HG03469 (cell line): ENCODE measurements around the gene HIPK1.
"Not testable (repeated sequence)": the region's sequence is repeated elsewhere in the genome, so short reads cannot be mapped to it uniquely, and the experiment has no call there.

Source experiments
- ATAC-seq: cut with Tn5 transposase; IDR thresholded peaks from one replicate; pipeline ENCODE4 v1.9.1; 2021; ENCODE audit warnings: mild to moderate bottlenecking, moderate library complexity, moderate number of reproducible peaks; ENCODE audit not compliant: unreplicated experiment

Gene HIPK1

GRCh38 chr1:113980110-113980509 lies 51.0 kb downstream of the HIPK1 start:
- ATAC-seq, result no peak

GRCh38 chr1:113981962-113982931 lies 53.1 kb downstream of the HIPK1 start:
- ATAC-seq, result no peak

GRCh38 chr1:113982949-113983348 lies 53.8 kb downstream of the HIPK1 start:
- ATAC-seq, result no peak

GRCh38 chr1:113983391-113983790 lies 54.3 kb downstream of the HIPK1 start:
- ATAC-seq, result no peak

- no peak for ATAC-seq
Measured at GRCh38 chr1:113983826-113984225, 54.7 kb downstream of the HIPK1 start.

- no peak for ATAC-seq
Measured at GRCh38 chr1:113984710-113985109, 55.6 kb downstream of the HIPK1 start.

- no peak for ATAC-seq
Measured at GRCh38 chr1:113986802-113987201, 57.7 kb downstream of the HIPK1 start.

- no peak for ATAC-seq
Measured at GRCh38 chr1:113987259-113987658, 58.1 kb downstream of the HIPK1 start.

- no peak for ATAC-seq
Measured at GRCh38 chr1:113990530-113990929, 61.4 kb downstream of the HIPK1 start.

GRCh38 chr1:113990961-113991360 lies 61.8 kb downstream of the HIPK1 start:
- no peak for ATAC-seq

GRCh38 chr1:113991467-113991997 lies 62.4 kb downstream of the HIPK1 start:
- ATAC-seq, result no peak

GRCh38 chr1:113993072-113993471 lies 63.9 kb downstream of the HIPK1 start:
- ATAC-seq, result no peak

- no peak for ATAC-seq
Measured at GRCh38 chr1:113993766-113994165, 64.6 kb downstream of the HIPK1 start.

GRCh38 chr1:113995382-113995781 lies 66.3 kb downstream of the HIPK1 start:
- no peak for ATAC-seq

- no peak for ATAC-seq
Measured at GRCh38 chr1:113998361-113998760, 69.2 kb downstream of the HIPK1 start.

- no peak for ATAC-seq
Measured at GRCh38 chr1:113999233-113999632, 70.1 kb downstream of the HIPK1 start.

GRCh38 chr1:113999799-114000198 lies 70.7 kb downstream of the HIPK1 start:
- no peak for ATAC-seq

GRCh38 chr1:114000406-114000805 lies 71.3 kb downstream of the HIPK1 start:
- no peak for ATAC-seq

GRCh38 chr1:114002492-114003239 lies 73.5 kb downstream of the HIPK1 start:
- no peak for ATAC-seq

- ATAC-seq, result no peak
Measured at GRCh38 chr1:114003431-114003830, 74.3 kb downstream of the HIPK1 start.

GRCh38 chr1:114006825-114007224 lies 77.7 kb downstream of the HIPK1 start:
- not testable (repeated sequence) for ATAC-seq
